Panc1 (cell line): ENCODE data around the gene ASIP. TPM values are rescaled to one million over a fixed set of nuclear protein-coding genes. Genes with fewer than 3 reads are reported as not detected.

Source experiments
- ATAC-seq: fragments of 200-7000 bp; cut with Tn5 transposase; 2 replicates; pipeline ENCODE4 v1.9.1; 2020; ENCODE audit warnings: mild to moderate bottlenecking, moderate library complexity
- BruUV-seq: library from RNA; stranded (reverse); fragments of 400-500 nt; replicated peaks from 2 replicates; lab custom pipeline; 2021; lab: Mats Ljungman, UMichigan
- CTCF ChIA-PET: fragments of 300-600 bp; sonication (Branson Sonifier 250); formaldehyde crosslinking; loops from one replicate; lab custom pipeline; 2022; ENCODE audit warnings: antibody characterized with exemption; lab: Charles Lee
- POLR2A ChIA-PET: fragments of 300-600 bp; sonication (Branson Sonifier 250); formaldehyde crosslinking; loops from one replicate; lab custom pipeline; 2022; ENCODE audit warnings: antibody characterized with exemption; lab: Charles Lee
- DNase-seq: peaks from one replicate; pipeline ENCODE4 v3.0.0-alpha.2; 2010; ENCODE audit warnings: low read depth, low spot score
- H3K27ac ChIP-seq: 2 replicates; pipeline ENCODE4 v1.5.1; 2011; ENCODE audit warnings: mild to moderate bottlenecking, low read length, inconsistent platforms
- H3K27me3 ChIP-seq: fragments of 200-500 bp; sonication (Bioruptor generic); 2 replicates; pipeline ENCODE4 v1.6.0; 2014; ENCODE audit warnings: low read length, inconsistent platforms; ENCODE audit not compliant: control insufficient read depth, insufficient read depth
- H3K36me3 ChIP-seq: fragments of 200-500 bp; sonication (Bioruptor generic); 2 replicates; pipeline ENCODE4 v1.5.1; 2014; ENCODE audit warnings: inconsistent platforms, mild to moderate bottlenecking, low read length, moderate library complexity; ENCODE audit not compliant: control insufficient read depth, insufficient read depth
- H3K4me1 ChIP-seq: 2 replicates; pipeline ENCODE4 v1.5.1; 2011; ENCODE audit warnings: inconsistent platforms, mild to moderate bottlenecking, low read length, moderate library complexity; ENCODE audit not compliant: control insufficient read depth, insufficient read depth
- H3K4me3 ChIP-seq, 2 experiments: 2 replicates each; pipeline ENCODE4 v1.5.1; 2011 to 2012; ENCODE audit warnings: low read depth in 2 of 2, low read length in 2 of 2, mild to moderate bottlenecking in 2 of 2, inconsistent platforms in 1 of 2, moderate library complexity in 1 of 2
- H3K9me3 ChIP-seq: fragments of 200-500 bp; sonication (Bioruptor generic); 2 replicates; pipeline ENCODE4 v1.5.1; 2014; ENCODE audit warnings: low read depth, mild to moderate bottlenecking, inconsistent platforms, low read length, moderate library complexity; ENCODE audit not compliant: control insufficient read depth, insufficient read depth
- POLR2AphosphoS5 ChIP-seq: IDR thresholded peaks from 2 replicates; pipeline ENCODE4 v1.6.1; 2012; ENCODE audit warnings: mild to moderate bottlenecking, low read depth, low read length, moderate library complexity
- SIN3A ChIP-seq: IDR thresholded peaks from 2 replicates; pipeline ENCODE4 v1.6.1; 2012; ENCODE audit warnings: low read depth, mild to moderate bottlenecking, low read length, moderate library complexity, borderline replicate concordance; ENCODE audit not compliant: insufficient read depth
- TCF7L2 ChIP-seq: IDR thresholded peaks from 2 replicates; pipeline ENCODE4 v1.6.1; 2011; ENCODE audit warnings: mild to moderate bottlenecking, low read depth, low read length, inconsistent platforms
- in situ Hi-C: cut with HindIII; loops from 2 replicates; pipeline ENCODE4 v1.10.0; 2016; ENCODE audit warnings: low sequenced_read_pairs, low pct_unique_long_range_greater_than_20kb
- intact Hi-C: fragments of 100-400 bp; cut with micrococcal nuclease; formaldehyde crosslinking; loops from one replicate; pipeline ENCODE4 v1.10.0; 2022; ENCODE audit not compliant: unreplicated experiment
- total RNA-seq: library from RNA; stranded (reverse); gene quantifications from one replicate; pipeline ENCODE4 v1.2.1, GENCODE V29; 2021; ENCODE audit not compliant: unreplicated experiment
- TF ChIP-seq, protein P1 (sequence below): fragments of 450-650 bp; IDR thresholded peaks from 2 replicates; pipeline ENCODE4 v1.5.1; 2017; ENCODE audit warnings: mild to moderate bottlenecking
- TF ChIP-seq, protein P2 (sequence below), 2 experiments: IDR thresholded peaks; 2 replicates each; pipeline ENCODE4 v1.6.1; 2011 to 2012; ENCODE audit warnings: low read depth in 2 of 2, control low read depth in 1 of 2, low read length in 1 of 2, mild to moderate bottlenecking in 1 of 2, moderate library complexity in 1 of 2; ENCODE audit not compliant: insufficient read depth in 1 of 2

ASIP gene
- total RNA-seq, 1 experiment from 2014 or later, result not detected

DNA sequence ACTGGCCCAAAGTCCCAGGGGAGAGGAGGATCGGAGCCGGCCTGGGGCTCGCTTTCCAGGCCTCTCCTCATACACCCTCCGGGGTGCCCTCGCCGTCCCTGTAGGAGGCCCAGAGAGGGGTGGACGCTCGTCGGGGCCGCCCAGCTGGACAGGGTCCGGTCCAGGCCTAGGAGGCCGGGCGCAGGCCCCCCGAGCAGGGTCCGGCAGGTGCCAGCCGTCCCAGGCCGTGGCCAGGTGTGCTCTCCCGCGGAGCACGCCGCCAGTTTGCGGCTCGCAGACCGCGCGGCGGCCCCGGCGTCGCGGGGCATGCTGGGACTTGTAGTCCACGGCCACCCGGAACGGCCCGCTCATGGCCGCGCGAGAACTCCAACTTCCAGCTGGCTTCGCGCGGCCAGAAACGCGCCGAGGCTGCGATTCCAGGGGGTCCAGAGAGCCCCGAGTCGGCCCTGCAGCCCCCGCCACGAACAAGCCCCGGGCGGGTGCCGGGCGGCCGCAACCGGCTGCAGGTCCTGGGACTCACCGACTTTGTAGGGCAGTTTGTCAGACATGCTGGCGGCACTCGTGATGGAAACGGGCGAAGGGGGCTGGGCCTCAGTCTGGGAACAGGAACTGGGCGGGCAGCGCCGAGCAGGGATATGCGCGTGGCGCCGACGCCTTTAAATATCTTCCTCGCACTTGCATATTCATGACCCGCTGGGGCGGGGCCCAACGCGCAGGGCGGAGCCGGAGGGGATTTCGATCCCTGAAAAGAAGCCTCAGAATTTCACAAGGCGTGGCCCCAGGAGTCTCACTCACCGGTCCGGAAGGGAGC is 61.7 kb downstream of the ASIP start, which contains the start of gene AHCY:
Gene AHCY, minus strand, starts transcription at position 633 of the 811 bp plus-strand sequence. Its CDS starts 85 bp downstream, at position 548.
- no peaks in the 10 kb centered on the region for H3K27me3 ChIP-seq
- BruUV-seq, result no TSS peak
- peaks cover 25% of the 10 kb centered on the region for H3K4me1 ChIP-seq
- CTCF ChIA-PET, result interaction anchor here (0.7 kb wide), 1 partner anchor 859 kb away, joined by 3 read pairs; no protein-coding TSS in a partner anchor
- no peaks in the 10 kb centered on the region for H3K9me3 ChIP-seq
- TF ChIP-seq SIN3A (peak; percentile 63; the same call in 1 of the 2 replicates), POLR2AphosphoS5 (peak; percentile 88)
- TF ChIP-seq, protein P1, sequence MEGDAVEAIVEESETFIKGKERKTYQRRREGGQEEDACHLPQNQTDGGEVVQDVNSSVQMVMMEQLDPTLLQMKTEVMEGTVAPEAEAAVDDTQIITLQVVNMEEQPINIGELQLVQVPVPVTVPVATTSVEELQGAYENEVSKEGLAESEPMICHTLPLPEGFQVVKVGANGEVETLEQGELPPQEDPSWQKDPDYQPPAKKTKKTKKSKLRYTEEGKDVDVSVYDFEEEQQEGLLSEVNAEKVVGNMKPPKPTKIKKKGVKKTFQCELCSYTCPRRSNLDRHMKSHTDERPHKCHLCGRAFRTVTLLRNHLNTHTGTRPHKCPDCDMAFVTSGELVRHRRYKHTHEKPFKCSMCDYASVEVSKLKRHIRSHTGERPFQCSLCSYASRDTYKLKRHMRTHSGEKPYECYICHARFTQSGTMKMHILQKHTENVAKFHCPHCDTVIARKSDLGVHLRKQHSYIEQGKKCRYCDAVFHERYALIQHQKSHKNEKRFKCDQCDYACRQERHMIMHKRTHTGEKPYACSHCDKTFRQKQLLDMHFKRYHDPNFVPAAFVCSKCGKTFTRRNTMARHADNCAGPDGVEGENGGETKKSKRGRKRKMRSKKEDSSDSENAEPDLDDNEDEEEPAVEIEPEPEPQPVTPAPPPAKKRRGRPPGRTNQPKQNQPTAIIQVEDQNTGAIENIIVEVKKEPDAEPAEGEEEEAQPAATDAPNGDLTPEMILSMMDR, result no peak
- TF ChIP-seq, protein P2, sequence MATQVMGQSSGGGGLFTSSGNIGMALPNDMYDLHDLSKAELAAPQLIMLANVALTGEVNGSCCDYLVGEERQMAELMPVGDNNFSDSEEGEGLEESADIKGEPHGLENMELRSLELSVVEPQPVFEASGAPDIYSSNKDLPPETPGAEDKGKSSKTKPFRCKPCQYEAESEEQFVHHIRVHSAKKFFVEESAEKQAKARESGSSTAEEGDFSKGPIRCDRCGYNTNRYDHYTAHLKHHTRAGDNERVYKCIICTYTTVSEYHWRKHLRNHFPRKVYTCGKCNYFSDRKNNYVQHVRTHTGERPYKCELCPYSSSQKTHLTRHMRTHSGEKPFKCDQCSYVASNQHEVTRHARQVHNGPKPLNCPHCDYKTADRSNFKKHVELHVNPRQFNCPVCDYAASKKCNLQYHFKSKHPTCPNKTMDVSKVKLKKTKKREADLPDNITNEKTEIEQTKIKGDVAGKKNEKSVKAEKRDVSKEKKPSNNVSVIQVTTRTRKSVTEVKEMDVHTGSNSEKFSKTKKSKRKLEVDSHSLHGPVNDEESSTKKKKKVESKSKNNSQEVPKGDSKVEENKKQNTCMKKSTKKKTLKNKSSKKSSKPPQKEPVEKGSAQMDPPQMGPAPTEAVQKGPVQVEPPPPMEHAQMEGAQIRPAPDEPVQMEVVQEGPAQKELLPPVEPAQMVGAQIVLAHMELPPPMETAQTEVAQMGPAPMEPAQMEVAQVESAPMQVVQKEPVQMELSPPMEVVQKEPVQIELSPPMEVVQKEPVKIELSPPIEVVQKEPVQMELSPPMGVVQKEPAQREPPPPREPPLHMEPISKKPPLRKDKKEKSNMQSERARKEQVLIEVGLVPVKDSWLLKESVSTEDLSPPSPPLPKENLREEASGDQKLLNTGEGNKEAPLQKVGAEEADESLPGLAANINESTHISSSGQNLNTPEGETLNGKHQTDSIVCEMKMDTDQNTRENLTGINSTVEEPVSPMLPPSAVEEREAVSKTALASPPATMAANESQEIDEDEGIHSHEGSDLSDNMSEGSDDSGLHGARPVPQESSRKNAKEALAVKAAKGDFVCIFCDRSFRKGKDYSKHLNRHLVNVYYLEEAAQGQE (IDR thresholded peaks at IDR 0.05; ENCODE audit: insufficient read depth in 1 of 2, low read depth in 2 of 2, low read length in 1 of 2), result 0 out of 4 replicates have a peak, but pooled peaks have one; percentile 13 to 28
- POLR2A ChIA-PET, result interaction anchor here (0.6 to 0.7 kb wide), 2 partner anchors 41 to 1524 kb away, joined by 3 read pairs; no protein-coding TSS in a partner anchor
- peak within 1 kb of the TSS; percentile 94 for H3K27ac ChIP-seq
- ATAC-seq, result peak; percentile 98
- in situ Hi-C loops (no loop called here), intact Hi-C loops (loop anchor here (10.0 kb wide), 1 partner anchor 108 kb away; no protein-coding TSS in a partner anchor)
- H3K4me3 ChIP-seq, result peak within 1 kb of the TSS; percentile 81 to 97
- DNase-seq, result peak; percentile 92
- H3K36me3 ChIP-seq, result no peaks in the 10 kb centered on the region

DNA sequence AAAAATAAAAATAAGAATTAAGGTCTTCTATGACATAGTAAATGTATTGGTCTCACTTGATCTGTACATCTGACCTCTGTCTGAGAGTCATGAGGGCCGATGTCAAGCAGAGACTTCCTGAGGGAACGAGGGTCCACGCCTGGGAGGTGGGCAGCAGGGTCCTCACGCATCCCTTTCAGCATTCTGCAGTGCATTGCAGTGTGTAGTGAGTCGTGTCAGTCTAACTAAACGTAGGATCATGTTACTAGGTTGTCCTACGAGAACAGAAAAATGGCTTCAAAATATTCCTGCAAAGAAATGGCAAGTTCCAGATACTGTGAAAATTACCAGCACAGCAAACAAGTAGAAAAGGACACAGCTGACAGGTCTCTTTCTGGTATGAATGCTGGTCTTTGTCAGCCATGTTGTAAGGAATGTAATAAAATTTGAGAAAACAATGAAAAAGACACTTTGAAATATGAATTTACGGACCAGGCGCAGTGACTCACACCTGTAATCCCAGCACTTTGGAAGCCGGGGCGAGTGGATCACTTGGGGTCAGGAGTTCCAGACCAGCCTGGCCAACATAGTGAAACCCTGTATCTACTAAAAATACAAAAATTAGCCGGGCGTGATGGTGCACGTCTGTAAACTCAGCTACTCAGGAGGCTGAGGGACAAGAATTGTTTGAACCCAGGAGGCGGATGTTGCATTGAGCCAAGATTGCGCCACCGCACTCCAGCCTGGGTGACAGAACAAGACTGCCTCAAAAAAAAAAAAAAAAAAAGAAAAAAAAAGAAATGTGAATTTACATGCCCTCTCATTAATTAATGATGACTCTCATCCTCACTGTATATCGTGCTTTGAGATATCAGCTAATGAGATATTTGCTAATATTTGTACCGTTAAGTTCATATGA is 64.4 kb downstream of the ASIP start:
- no peak overlapping the region for H3K27ac ChIP-seq
- no peaks in the 10 kb centered on the region for H3K27me3 ChIP-seq
- H3K4me1 ChIP-seq, result peaks cover 15% of the 10 kb centered on the region
- DNase-seq, result no peak
- BruUV-seq, result no TSS peak
- H3K4me3 ChIP-seq, result no peak overlapping the region
- H3K9me3 ChIP-seq, result no peaks in the 10 kb centered on the region
- ChIA-PET POLR2A (no interaction called here), CTCF (no interaction called here)
- TF ChIP-seq TCF7L2 (no peak), SIN3A (no peak), POLR2AphosphoS5 (no peak)
- TF ChIP-seq, protein P1, result no peak
- TF ChIP-seq, protein P2 (IDR thresholded peaks at IDR 0.05; ENCODE audit: insufficient read depth in 1 of 2, low read depth in 2 of 2, low read length in 1 of 2), result no peak
- H3K36me3 ChIP-seq, result no peaks in the 10 kb centered on the region
- intact Hi-C loops (loop anchor here (10.0 kb wide), 1 partner anchor 111 kb away; no protein-coding TSS in a partner anchor), in situ Hi-C loops (no loop called here)
- ATAC-seq, result no peak
